ENCODE measurements around the gene CCDC141. TPM values are rescaled to one million over a fixed set of nuclear protein-coding genes. Genes with fewer than 3 reads are reported as not detected.

Gene CCDC141
- total RNA-seq, 1 donor from 2014 or later: 4.0 TPM

- Mint-ChIP-seq H3K27ac (no peak overlapping the region), H3K36me3 (no peaks in the 10 kb centered on the region), H3K27me3 (no peaks in the 10 kb centered on the region), H3K4me3 (no peak overlapping the region), H3K9me3 (no peaks in the 10 kb centered on the region), H3K4me1 (ENCODE audit: unreplicated experiment) (peaks cover 22% of the 10 kb centered on the region)
- DNase-seq (ENCODE audit: extremely low spot score, unreplicated experiment): no peak
- no peak for TF ChIP-seq CTCF (conservative IDR thresholded peaks at IDR 0.05)
Measured at GRCh38 chr2:178863130-178863855, 186.6 kb downstream of the CCDC141 start.

GRCh38 chr2:178860551-178860950 lies 189.4 kb downstream of the CCDC141 start:
- TF ChIP-seq CTCF (conservative IDR thresholded peaks at IDR 0.05): no peak
- Mint-ChIP-seq H3K9me3 (no peaks in the 10 kb centered on the region), H3K27ac (no peak overlapping the region), H3K36me3 (no peaks in the 10 kb centered on the region), H3K4me1 (ENCODE audit: unreplicated experiment) (peaks cover 19% of the 10 kb centered on the region), H3K27me3 (no peaks in the 10 kb centered on the region), H3K4me3 (no peak overlapping the region)
- no peak for DNase-seq (ENCODE audit: extremely low spot score, unreplicated experiment)

DNA sequence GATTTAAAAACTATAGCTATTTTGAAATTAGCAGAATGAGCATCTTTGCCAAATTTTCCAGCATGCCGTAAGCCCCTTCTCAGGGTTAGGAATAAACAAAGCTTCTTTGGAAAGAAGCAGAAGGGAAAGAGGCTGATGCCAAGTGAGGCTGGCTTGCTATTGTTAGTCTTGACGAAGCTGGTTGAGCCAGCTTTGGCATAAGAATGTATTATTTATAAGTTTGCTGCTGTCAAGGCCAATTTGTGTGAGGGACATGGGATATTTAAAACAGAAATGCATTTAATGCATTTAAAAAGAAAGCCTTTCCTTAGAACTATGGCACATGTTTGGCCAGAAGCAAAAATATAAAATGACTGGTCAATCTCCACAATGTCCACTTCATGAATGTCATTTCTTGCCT lies 190.2 kb downstream of the CCDC141 start:
- no peaks in the 10 kb centered on the region for H3K9me3 Mint-ChIP-seq
- H3K27me3 Mint-ChIP-seq: no peaks in the 10 kb centered on the region
- no peak overlapping the region for H3K4me3 Mint-ChIP-seq
- H3K36me3 Mint-ChIP-seq: no peaks in the 10 kb centered on the region
- peaks cover 14% of the 10 kb centered on the region for H3K4me1 Mint-ChIP-seq (ENCODE audit: unreplicated experiment)
- DNase-seq (ENCODE audit: extremely low spot score, unreplicated experiment): no peak
- H3K27ac Mint-ChIP-seq: no peak overlapping the region
- no peak for TF ChIP-seq CTCF (conservative IDR thresholded peaks at IDR 0.05)

GRCh38 chr2:178858896-178859625 lies 190.9 kb downstream of the CCDC141 start:
- no peaks in the 10 kb centered on the region for H3K9me3 Mint-ChIP-seq

GRCh38 chr2:178855151-178855550 lies 194.8 kb downstream of the CCDC141 start:
- no peaks in the 10 kb centered on the region for H3K4me1 Mint-ChIP-seq (ENCODE audit: unreplicated experiment)
- H3K27ac Mint-ChIP-seq: no peak overlapping the region
- DNase-seq (ENCODE audit: extremely low spot score, unreplicated experiment): no peak
- H3K36me3 Mint-ChIP-seq: no peaks in the 10 kb centered on the region
- no peak for TF ChIP-seq CTCF (conservative IDR thresholded peaks at IDR 0.05)
- no peak overlapping the region for H3K4me3 Mint-ChIP-seq
- no peaks in the 10 kb centered on the region for H3K9me3 Mint-ChIP-seq
- H3K27me3 Mint-ChIP-seq: no peaks in the 10 kb centered on the region

More at GRCh38 chr2:178858896-178859625, 190.9 kb downstream of the CCDC141 start:
- H3K4me3 Mint-ChIP-seq: no peak overlapping the region
- H3K27me3 Mint-ChIP-seq: no peaks in the 10 kb centered on the region
- no peaks in the 10 kb centered on the region for H3K36me3 Mint-ChIP-seq
- TF ChIP-seq CTCF (conservative IDR thresholded peaks at IDR 0.05): no peak
- H3K27ac Mint-ChIP-seq: no peak overlapping the region
- DNase-seq (ENCODE audit: extremely low spot score, unreplicated experiment): no peak
- H3K4me1 Mint-ChIP-seq (ENCODE audit: unreplicated experiment): peaks cover 7% of the 10 kb centered on the region

All from type B pancreatic cell (in vitro differentiated cells).